H9 (cell line): ENCODE measurements around the gene SDK1. TPM values are rescaled to one million over a fixed set of nuclear protein-coding genes. Genes with fewer than 3 reads are reported as not detected.

Experiments used
- DNase-seq: peaks from one replicate; pipeline ENCODE4 v3.0.0-alpha.2; 2017
- H2AFZ ChIP-seq: one replicate; pipeline ENCODE4 v1.6.1; 2013; ENCODE audit warnings: mild to moderate bottlenecking, low read length, control low read depth, moderate library complexity
- H2AK5ac ChIP-seq: 2 replicates; pipeline ENCODE4 v1.6.1; 2013; ENCODE audit warnings: low read length, control low read depth, mixed read lengths; ENCODE audit not compliant: insufficient read length
- H2BK120ac ChIP-seq: one replicate; pipeline ENCODE4 v1.6.1; 2013; ENCODE audit warnings: low read depth, mild to moderate bottlenecking, low read length, control low read depth, inconsistent platforms; ENCODE audit not compliant: poor library complexity, severe bottlenecking
- H2BK12ac ChIP-seq: 2 replicates; pipeline ENCODE4 v1.6.1; 2013; ENCODE audit warnings: low read length, control low read depth, mixed read lengths, low read depth; ENCODE audit not compliant: insufficient read length
- H2BK15ac ChIP-seq: 2 replicates; pipeline ENCODE4 v1.6.1; 2013; ENCODE audit warnings: low read depth, low read length, control low read depth
- H2BK20ac ChIP-seq: one replicate; pipeline ENCODE4 v1.6.1; 2013; ENCODE audit warnings: low read depth, mild to moderate bottlenecking, low read length, control low read depth, inconsistent platforms; ENCODE audit not compliant: poor library complexity, severe bottlenecking
- H2BK5ac ChIP-seq: 2 replicates; pipeline ENCODE4 v1.6.1; 2013; ENCODE audit warnings: low read length, control low read depth, mixed read lengths; ENCODE audit not compliant: insufficient read length
- H3K14ac ChIP-seq: 2 replicates; pipeline ENCODE4 v1.6.1; 2013; ENCODE audit warnings: low read length, control low read depth; ENCODE audit not compliant: insufficient read depth
- H3K18ac ChIP-seq: 2 replicates; pipeline ENCODE4 v1.6.1; 2013; ENCODE audit warnings: low read depth, mild to moderate bottlenecking, mixed read lengths, low read length, control low read depth; ENCODE audit not compliant: insufficient read length
- H3K23ac ChIP-seq: 2 replicates; pipeline ENCODE4 v1.6.1; 2013; ENCODE audit warnings: low read length, control low read depth, mixed read lengths, low read depth; ENCODE audit not compliant: insufficient read length
- H3K23me2 ChIP-seq: 2 replicates; pipeline ENCODE4 v1.6.1; 2013; ENCODE audit warnings: low read depth, mild to moderate bottlenecking, mixed read lengths, low read length, control low read depth; ENCODE audit not compliant: insufficient read length, poor library complexity, severe bottlenecking
- H3K27ac ChIP-seq: 2 replicates; pipeline ENCODE4 v1.5.1; 2013; ENCODE audit warnings: low read length, control low read depth, mixed read lengths, low read depth; ENCODE audit not compliant: insufficient read length
- H3K27me3 ChIP-seq: 2 replicates; pipeline ENCODE4 v1.6.1; 2013; ENCODE audit warnings: low read length, control low read depth, inconsistent platforms; ENCODE audit not compliant: insufficient read depth
- H3K4ac ChIP-seq: 2 replicates; pipeline ENCODE4 v1.6.1; 2013; ENCODE audit warnings: low read depth, mild to moderate bottlenecking, control low read depth, inconsistent platforms, low read length, moderate library complexity
- H3K4me1 ChIP-seq: 2 replicates; pipeline ENCODE4 v1.6.1; 2013; ENCODE audit warnings: low read length, control low read depth, inconsistent platforms; ENCODE audit not compliant: insufficient read depth
- H3K4me2 ChIP-seq: 2 replicates; pipeline ENCODE4 v1.6.1; 2013; ENCODE audit warnings: low read length, control low read depth, mixed read lengths; ENCODE audit not compliant: insufficient read length, insufficient read depth
- H3K56ac ChIP-seq: 2 replicates; pipeline ENCODE4 v1.6.1; 2013; ENCODE audit warnings: low read depth, mild to moderate bottlenecking, mixed read lengths, low read length, control low read depth; ENCODE audit not compliant: insufficient read length
- H3K79me1 ChIP-seq: 2 replicates; pipeline ENCODE4 v1.6.1; 2013; ENCODE audit warnings: low read depth, mild to moderate bottlenecking, moderate library complexity, low read length, control low read depth, inconsistent platforms; ENCODE audit not compliant: insufficient read depth, poor library complexity, severe bottlenecking
- H3K79me2 ChIP-seq: 2 replicates; pipeline ENCODE4 v1.6.1; 2013; ENCODE audit warnings: low read length, control low read depth, inconsistent platforms; ENCODE audit not compliant: insufficient read depth
- H3K9ac ChIP-seq: 2 replicates; pipeline ENCODE4 v1.6.1; 2013; ENCODE audit warnings: low read length, control low read depth, mixed read lengths; ENCODE audit not compliant: insufficient read length; ENCODE audit errors: extremely low read depth
- H3K9me3 ChIP-seq: one replicate; pipeline ENCODE4 v1.6.1; 2013; ENCODE audit warnings: low read depth, low read length, inconsistent platforms; ENCODE audit not compliant: control insufficient read depth
- H3T11ph ChIP-seq: one replicate; pipeline ENCODE4 v1.6.1; 2013; ENCODE audit warnings: mild to moderate bottlenecking, low read length, control low read depth, inconsistent platforms
- H4K20me1 ChIP-seq: one replicate; pipeline ENCODE4 v1.6.1; 2013; ENCODE audit not compliant: control insufficient read depth, insufficient read length, insufficient read depth
- H4K5ac ChIP-seq: 2 replicates; pipeline ENCODE4 v1.6.1; 2013; ENCODE audit warnings: low read depth, mild to moderate bottlenecking, mixed read lengths, low read length, control low read depth; ENCODE audit not compliant: insufficient read length
- H4K8ac ChIP-seq: replicated peaks from 2 replicates; pipeline ENCODE4 v1.6.1; 2013; ENCODE audit warnings: low read length, control low read depth, mixed read lengths, low read depth; ENCODE audit not compliant: insufficient read length
- H4K91ac ChIP-seq: 2 replicates; pipeline ENCODE4 v1.6.1; 2013; ENCODE audit warnings: low read depth, mild to moderate bottlenecking, moderate library complexity, mixed read lengths, low read length, control low read depth; ENCODE audit not compliant: insufficient read length
- H3K27ac Mint-ChIP-seq, 3 experiments: 2 replicates in 2 of 3; 3 replicates in 1 of 3; pipeline ENCODE4 v1.8.0; 2020 to 2021; ENCODE audit warnings: mixed read lengths in 3 of 3, mild to moderate bottlenecking in 1 of 3, moderate library complexity in 1 of 3
- H3K27me3 Mint-ChIP-seq: 2 replicates; pipeline ENCODE4 v1.8.0; 2021; ENCODE audit warnings: low read depth, mild to moderate bottlenecking, moderate library complexity, mixed read lengths
- H3K36me3 Mint-ChIP-seq, 3 experiments: 2 replicates in 2 of 3; 3 replicates in 1 of 3; pipeline ENCODE4 v1.8.0; 2020 to 2021; ENCODE audit warnings: low read depth in 3 of 3, mixed read lengths in 3 of 3; ENCODE audit not compliant: insufficient read depth in 1 of 3
- H3K4me1 Mint-ChIP-seq, 2 experiments: 2 replicates each; pipeline ENCODE4 v1.8.0; 2020; ENCODE audit warnings: mixed read lengths in 2 of 2
- H3K4me3 Mint-ChIP-seq, 2 experiments: 2 replicates in 1 of 2; 3 replicates in 1 of 2; pipeline ENCODE4 v1.8.0; 2020 to 2021; ENCODE audit warnings: mild to moderate bottlenecking in 2 of 2, mixed read lengths in 2 of 2, moderate library complexity in 1 of 2
- H3K9me3 Mint-ChIP-seq, 2 experiments: 2 replicates in 1 of 2; 3 replicates in 1 of 2; pipeline ENCODE4 v1.8.0; 2020; ENCODE audit warnings: mild to moderate bottlenecking in 2 of 2, mixed read lengths in 2 of 2, moderate library complexity in 1 of 2
- CTCF ChIP-seq: fragments of 200-600 bp; sonication (generic); conservative IDR thresholded peaks from 3 replicates; pipeline ENCODE4 v1.8.0; 2021; ENCODE audit warnings: antibody characterized with exemption, mild to moderate bottlenecking
- WGBS: extraction: QIAGEN DNeasy Blood & Tissue Kit; methylation state at CpG from one replicate; pipeline ENCODE4 v1.1.7; 2013; ENCODE audit warnings: missing lambda C conversion rate, low lambda C conversion rate, mixed read lengths; ENCODE audit not compliant: insufficient read length; ENCODE audit errors: extremely low coverage; 5-methylcytosine and 5-hydroxymethylcytosine counted together
- total RNA-seq: library from RNA; stranded (reverse); gene quantifications from 2 replicates; pipeline ENCODE4 v1.2.1, GENCODE V29; 2021

The SDK1 gene
- total RNA-seq, 1 experiment from 2014 or later, result 8.7 TPM

- Histone ChIP-seq H4K5ac (no peak overlapping the region), H3K23ac (no peak overlapping the region), H4K20me1 (no peaks in the 10 kb centered on the region), H3K9ac (no peak overlapping the region), H3T11ph (no peak overlapping the region), H3K79me1 (no peaks in the 10 kb centered on the region), H4K91ac (no peak overlapping the region), H3K14ac (no peak overlapping the region), H3K79me2 (no peaks in the 10 kb centered on the region), H3K4ac (no peak overlapping the region), H2AFZ (no peak overlapping the region), H3K56ac (no peak overlapping the region), H3K9me3 (no peaks in the 10 kb centered on the region), H2BK20ac (no peak overlapping the region), H3K27ac (no peak overlapping the region), H3K4me1 (no peaks in the 10 kb centered on the region), H3K23me2 (no peaks in the 10 kb centered on the region), H2BK12ac (no peak overlapping the region), H2BK120ac (no peak overlapping the region), H2BK15ac (no peak overlapping the region), H3K4me2 (no peak overlapping the region), H3K27me3 (no peaks in the 10 kb centered on the region), H4K8ac (no peak overlapping the region), H3K18ac (no peak overlapping the region), H2BK5ac (no peak overlapping the region), H2AK5ac (no peak overlapping the region)
- Mint-ChIP-seq H3K9me3 (peaks cover 3 to 12% of the 10 kb centered on the region in 2 experiments; a peak in 4 of 5 replicates), H3K4me3 (no peak overlapping the region), H3K4me1 (peaks cover 15 to 16% of the 10 kb centered on the region in 2 experiments), H3K27ac (no peak overlapping the region), H3K36me3 (peaks cover 0 to 16% (median 0%) of the 10 kb centered on the region in 3 experiments; a peak in 2 of 7 replicates), H3K27me3 (no peaks in the 10 kb centered on the region)
- TF ChIP-seq CTCF, result no peak
- WGBS, result no CpG with 5 or more reads among the region's 5 CpGs
- no peak for DNase-seq
These were observed 409.5 kb downstream of the SDK1 start for GRCh38 chr7:3710531-3710930.
